ENCODE data around the gene TXNIP. TPM values are rescaled to one million over a fixed set of nuclear protein-coding genes. Genes with fewer than 3 reads are reported as not detected.
"Not testable (repeated sequence)": the region's sequence is repeated elsewhere in the genome, so short reads cannot be mapped to it uniquely, and the experiment has no call there.

The TXNIP gene
- total and polyA plus RNA-seq, 10 donors: 446 to 2,368 (median 1,246) TPM

DNA sequence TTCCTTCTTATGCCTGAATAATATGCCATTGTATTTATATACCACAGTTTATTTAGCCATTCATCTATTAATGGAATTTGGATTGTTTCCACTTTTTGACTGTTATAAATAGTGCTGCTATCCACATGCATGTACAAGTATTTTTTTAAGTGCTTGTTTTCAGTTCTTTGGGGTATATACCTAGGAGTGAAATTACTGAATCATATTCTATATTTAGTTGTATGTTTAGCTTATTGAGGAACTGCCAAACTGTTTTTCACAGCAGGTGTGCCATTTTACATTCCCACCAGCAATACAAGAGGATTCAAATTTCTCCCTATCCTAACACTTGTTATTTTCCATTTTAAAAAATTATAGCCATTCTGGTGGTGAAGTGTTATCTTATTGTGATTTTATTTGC lies 32.7 kb upstream of the TXNIP start:
- H3K4me3 ChIP-seq: no peak overlapping the region
- intact Hi-C loops (cut with DNase I; ENCODE audit: low total_unique reads): no loop called here
- TF ChIP-seq POLR2AphosphoS5 (IDR thresholded peaks at IDR 0.05): no peak
- TF ChIP-seq, protein P1, sequence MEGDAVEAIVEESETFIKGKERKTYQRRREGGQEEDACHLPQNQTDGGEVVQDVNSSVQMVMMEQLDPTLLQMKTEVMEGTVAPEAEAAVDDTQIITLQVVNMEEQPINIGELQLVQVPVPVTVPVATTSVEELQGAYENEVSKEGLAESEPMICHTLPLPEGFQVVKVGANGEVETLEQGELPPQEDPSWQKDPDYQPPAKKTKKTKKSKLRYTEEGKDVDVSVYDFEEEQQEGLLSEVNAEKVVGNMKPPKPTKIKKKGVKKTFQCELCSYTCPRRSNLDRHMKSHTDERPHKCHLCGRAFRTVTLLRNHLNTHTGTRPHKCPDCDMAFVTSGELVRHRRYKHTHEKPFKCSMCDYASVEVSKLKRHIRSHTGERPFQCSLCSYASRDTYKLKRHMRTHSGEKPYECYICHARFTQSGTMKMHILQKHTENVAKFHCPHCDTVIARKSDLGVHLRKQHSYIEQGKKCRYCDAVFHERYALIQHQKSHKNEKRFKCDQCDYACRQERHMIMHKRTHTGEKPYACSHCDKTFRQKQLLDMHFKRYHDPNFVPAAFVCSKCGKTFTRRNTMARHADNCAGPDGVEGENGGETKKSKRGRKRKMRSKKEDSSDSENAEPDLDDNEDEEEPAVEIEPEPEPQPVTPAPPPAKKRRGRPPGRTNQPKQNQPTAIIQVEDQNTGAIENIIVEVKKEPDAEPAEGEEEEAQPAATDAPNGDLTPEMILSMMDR (IDR thresholded peaks at IDR 0.05 in 8 of 11, conservative IDR thresholded peaks at IDR 0.05 in 3 of 11): no peak
- TF ChIP-seq POLR2A (IDR thresholded peaks at IDR 0.05): no peak
- DNase-seq: no peak
- no peak overlapping the region for H3K27ac ChIP-seq
- H3K4me1 ChIP-seq: peaks cover 0 to 9% (median 4%) of the 10 kb centered on the region in 6 donors
- H3K9me3 ChIP-seq: no peaks in the 10 kb centered on the region
- peaks cover 0 to 2% (median 0%) of the 10 kb centered on the region in 7 donors for H3K27me3 ChIP-seq (replicated peaks in 1 of 7)
- no peaks in the 10 kb centered on the region for H3K36me3 ChIP-seq

DNA sequence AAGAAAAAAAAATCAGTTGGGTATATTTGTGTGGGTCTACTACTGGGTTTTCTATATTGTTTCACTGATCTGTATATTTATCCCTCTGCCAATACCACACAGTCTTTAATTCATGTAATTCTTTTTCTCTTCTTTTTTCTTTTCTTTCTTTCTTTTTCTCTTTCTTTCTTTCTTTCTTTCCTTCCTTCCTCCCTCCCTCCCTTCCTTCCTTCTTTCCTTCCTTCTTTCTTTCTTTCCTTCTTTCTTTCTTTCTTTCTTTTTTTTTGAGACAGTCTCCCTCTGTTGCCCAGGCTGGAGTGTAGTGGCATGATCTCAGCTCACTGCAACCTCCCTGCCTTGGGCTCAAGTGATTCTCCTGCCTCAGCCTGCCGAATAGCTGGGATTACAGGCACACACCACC lies 30.3 kb upstream of the TXNIP start:
- H3K36me3 ChIP-seq; H3K27ac ChIP-seq; H3K9me3 ChIP-seq; DNase-seq; intact Hi-C loops (cut with DNase I; ENCODE audit: low total_unique reads); H3K4me1 ChIP-seq; H3K4me3 ChIP-seq: not testable (repeated sequence)
- WGBS, 5 donors: 79 to 100% (median 88%) methylated on average over 1 of the region's 1 CpG
- H3K27me3 ChIP-seq (replicated peaks in 1 of 7): peaks cover 0 to 17% (median 0%) of the 10 kb centered on the region in 7 donors

DNA sequence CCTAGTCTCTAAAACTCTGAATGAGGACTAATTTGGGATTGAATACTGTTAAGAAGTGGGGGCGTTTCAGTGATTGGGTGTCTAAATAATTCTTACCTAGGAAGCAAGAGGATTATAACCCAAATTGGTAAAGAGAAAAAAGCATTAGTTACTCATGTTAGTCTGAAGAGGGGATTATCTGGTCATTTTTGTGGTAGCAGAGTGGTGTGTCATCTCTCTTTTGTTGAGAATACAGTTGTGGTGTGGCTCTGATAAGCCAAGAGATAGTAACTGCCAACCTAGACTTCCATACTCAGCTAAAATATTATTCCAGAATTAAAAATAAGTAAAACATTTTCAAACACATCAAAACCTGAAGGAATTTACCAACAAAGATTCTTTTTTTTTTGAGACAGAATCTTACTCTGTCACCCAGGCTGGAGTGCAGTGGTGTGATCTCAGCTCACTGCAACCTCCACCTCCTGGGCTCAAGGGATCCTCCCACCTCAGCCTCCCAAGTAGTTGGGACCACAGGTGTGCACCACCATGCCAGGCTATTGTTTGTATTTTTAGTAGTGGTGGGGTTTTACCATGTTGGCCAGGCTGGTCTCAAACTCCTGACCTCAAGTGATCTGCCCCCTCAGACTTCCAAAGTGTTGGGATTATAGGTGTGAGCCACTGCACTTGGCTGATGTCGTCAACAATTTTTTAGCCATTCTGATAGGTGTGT lies 29.6 kb upstream of the TXNIP start:
- H3K9me3 ChIP-seq; DNase-seq; H3K27ac ChIP-seq; intact Hi-C loops (cut with DNase I; ENCODE audit: low total_unique reads); H3K4me1 ChIP-seq; H3K36me3 ChIP-seq; H3K4me3 ChIP-seq: not testable (repeated sequence)
- 77 to 91% (median 88%) methylated on average over 2 of the region's 2 CpGs for WGBS, 5 donors
- H3K27me3 ChIP-seq (replicated peaks in 1 of 7): peaks cover 0 to 24% (median 5%) of the 10 kb centered on the region in 7 donors

GRCh38 chr1:146022403-146023127 lies 26.2 kb upstream of the TXNIP start:
- no peak overlapping the region for H3K27ac ChIP-seq
- intact Hi-C loops (cut with DNase I; ENCODE audit: low total_unique reads): no loop called here
- 76 to 81% (median 80%) methylated on average over 7 of the region's 7 CpGs for WGBS, 5 donors

More at GRCh38 chr1:146022403-146023127, 26.2 kb upstream of the TXNIP start:
- Histone ChIP-seq H3K27me3 (replicated peaks in 1 of 7) (peaks cover 3 to 48% (median 25%) of the 10 kb centered on the region in 7 donors), H3K4me1 (peaks cover 5 to 15% (median 12%) of the 10 kb centered on the region in 6 donors), H3K36me3 (no peaks in the 10 kb centered on the region), H3K9me3 (no peaks in the 10 kb centered on the region), H3K4me3 (no peak overlapping the region)
- no peak for DNase-seq
- TF ChIP-seq POLR2AphosphoS5 (IDR thresholded peaks at IDR 0.05) (no peak), POLR2A (IDR thresholded peaks at IDR 0.05) (no peak)
- TF ChIP-seq, protein P1 (IDR thresholded peaks at IDR 0.05 in 8 of 11, conservative IDR thresholded peaks at IDR 0.05 in 3 of 11): no peak
